GM13976 (cell line): ENCODE measurements around the gene SORBS2.

ENCODE experiments used
- DNase-seq: peaks from one replicate; pipeline ENCODE4 v3.0.0; 2012; ENCODE audit warnings: low spot score
- in situ Hi-C: fragments of 300-500 bp; cut with MboI; formaldehyde crosslinking; loops from one replicate; pipeline ENCODE4 v1.12.0; 2022; ENCODE audit warnings: low sequenced_read_pairs, mixed read lengths, inconsistent platforms; ENCODE audit not compliant: unreplicated experiment
- TF ChIP-seq, protein P1 (sequence below): IDR thresholded peaks from 2 replicates; pipeline ENCODE4 v1.5.1; 2012; ENCODE audit warnings: borderline replicate concordance, mild to moderate bottlenecking; ENCODE audit not compliant: insufficient read depth; ENCODE audit errors: extremely low read depth, missing control alignments, control extremely low read depth

Gene SORBS2

DNA sequence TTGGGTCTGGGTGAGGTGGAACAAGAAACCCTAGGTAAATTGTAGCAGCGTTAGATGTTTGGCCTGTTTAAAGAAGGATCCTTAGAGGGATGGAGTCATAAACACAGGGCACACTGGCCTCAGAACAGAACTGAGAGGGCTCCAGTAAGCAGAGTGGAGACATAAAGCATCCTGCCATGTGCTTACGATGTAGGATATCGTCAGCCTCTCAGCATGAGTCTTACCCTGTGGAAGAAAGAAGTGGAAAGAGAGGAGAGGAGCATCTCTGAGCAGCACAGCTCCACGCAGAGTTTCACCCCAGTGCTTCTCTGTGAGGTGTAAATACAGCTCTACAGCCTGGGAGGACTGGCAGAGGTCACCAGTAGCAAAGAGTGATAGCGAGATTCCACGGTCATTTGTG lies 27.8 kb upstream of the SORBS2 start:
- TF ChIP-seq, protein P1, sequence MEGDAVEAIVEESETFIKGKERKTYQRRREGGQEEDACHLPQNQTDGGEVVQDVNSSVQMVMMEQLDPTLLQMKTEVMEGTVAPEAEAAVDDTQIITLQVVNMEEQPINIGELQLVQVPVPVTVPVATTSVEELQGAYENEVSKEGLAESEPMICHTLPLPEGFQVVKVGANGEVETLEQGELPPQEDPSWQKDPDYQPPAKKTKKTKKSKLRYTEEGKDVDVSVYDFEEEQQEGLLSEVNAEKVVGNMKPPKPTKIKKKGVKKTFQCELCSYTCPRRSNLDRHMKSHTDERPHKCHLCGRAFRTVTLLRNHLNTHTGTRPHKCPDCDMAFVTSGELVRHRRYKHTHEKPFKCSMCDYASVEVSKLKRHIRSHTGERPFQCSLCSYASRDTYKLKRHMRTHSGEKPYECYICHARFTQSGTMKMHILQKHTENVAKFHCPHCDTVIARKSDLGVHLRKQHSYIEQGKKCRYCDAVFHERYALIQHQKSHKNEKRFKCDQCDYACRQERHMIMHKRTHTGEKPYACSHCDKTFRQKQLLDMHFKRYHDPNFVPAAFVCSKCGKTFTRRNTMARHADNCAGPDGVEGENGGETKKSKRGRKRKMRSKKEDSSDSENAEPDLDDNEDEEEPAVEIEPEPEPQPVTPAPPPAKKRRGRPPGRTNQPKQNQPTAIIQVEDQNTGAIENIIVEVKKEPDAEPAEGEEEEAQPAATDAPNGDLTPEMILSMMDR, result no peak
- no peak for DNase-seq
- in situ Hi-C loops, result no loop called here

DNA sequence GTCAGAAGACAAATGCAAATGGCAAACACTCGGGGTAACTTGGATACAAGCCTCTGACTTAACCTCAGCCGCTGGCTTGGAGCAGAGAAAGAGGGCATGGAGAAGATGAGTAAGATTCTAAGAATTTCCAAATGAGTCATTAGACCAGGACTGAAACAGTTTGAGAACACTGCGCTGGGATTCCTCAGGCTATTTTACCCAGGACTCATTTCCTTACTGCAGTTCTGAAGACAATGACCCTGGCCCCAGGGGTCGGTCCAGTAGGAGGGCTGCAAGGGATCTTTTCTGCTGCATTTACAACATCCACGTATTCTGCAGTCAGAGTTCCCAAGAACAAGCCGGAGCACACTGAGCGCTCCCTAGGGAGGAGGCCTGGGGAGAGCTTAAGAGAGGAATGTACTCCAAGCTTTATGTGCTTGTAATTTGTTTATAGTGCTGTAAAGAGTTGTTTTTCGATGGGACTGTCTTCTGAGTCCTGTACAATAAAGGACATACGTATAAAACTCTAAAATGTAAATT lies 27.3 kb upstream of the SORBS2 start:
- in situ Hi-C loops, result no loop called here
- no peak for DNase-seq
- TF ChIP-seq, protein P1, result no peak

DNA sequence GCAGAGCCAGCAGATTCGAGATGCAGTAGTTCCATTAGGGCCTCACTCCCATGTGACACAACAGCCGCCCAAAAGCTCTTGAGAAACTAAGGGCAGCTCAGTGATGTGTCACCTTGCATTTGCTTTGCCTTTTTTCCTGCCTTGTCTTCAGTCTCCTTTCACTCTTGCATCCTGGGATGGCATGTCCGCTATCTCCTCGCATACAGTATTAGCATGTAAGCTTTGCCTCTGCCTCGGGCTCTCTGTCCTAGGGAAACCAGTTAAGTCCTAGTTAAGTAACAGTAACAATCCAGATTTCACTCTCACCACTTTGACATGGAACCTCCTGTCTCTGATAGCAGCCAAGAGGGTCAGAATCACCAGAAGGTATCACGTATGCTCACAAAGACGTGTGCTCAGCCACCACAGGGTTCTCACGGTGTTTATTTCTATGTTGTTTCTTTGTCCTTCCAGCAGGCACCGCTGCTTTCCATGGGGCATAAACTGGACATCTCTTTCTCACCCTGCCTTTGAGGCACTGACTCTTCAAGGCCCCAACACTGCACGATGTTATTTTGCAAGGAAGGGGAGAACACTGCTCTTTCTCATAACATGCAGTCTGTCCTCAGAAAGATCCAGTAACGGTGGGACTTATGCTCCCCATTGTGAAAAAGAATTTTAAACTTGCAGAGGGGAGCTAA lies 26.7 kb upstream of the SORBS2 start:
- TF ChIP-seq, protein P1, result no peak
- no peak for DNase-seq
- in situ Hi-C loops, result no loop called here

DNA sequence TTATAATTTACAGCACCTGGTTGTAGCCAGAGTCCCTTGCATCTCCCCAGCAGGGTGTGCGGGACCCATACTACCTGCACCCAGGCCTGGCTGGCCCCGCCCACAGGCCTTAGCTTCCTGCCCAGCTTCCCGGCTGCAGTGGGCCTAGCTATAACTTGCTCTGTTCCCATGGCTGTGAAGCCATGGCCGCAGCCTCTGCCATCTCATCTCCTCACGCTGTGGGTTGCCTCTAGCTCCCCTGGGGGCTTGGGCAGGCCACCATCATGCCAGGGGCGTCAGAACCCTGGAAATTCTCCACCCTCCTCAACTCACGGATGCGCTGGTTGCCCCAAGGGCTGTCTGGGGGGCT lies 26.1 kb upstream of the SORBS2 start:
- TF ChIP-seq, protein P1, result no peak
- in situ Hi-C loops, result no loop called here
- no peak for DNase-seq

DNA sequence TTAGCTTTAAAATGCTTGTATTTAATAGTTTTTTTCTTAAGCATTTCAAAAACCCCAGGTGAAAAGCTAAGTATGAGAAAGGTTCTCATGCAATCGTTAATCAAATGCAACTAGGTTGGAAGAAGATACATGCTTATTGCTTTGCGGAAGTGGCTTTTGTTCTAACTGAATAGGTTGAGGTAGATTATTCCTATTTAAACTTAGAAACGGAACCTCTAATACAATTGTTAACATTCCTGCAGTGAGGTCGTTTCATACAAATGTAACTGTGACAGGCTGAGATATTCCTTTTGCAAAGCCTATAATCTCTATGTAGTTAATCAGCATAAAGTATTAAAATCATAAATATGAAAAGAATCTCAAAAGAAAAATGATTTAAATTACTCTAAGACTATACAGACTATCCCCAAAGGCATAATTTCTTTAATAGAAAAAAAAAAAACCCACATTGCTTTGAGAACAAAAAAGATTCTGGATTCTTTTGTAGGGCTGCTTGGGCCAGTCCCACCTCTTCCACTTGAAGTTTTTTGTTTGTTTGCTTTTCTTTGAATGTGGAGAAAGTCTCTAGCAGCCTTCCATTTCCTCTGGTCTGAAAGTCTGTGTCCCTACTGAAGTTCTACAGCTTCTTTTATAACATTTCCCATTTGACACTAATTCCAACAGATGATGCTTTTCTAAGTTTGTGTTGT lies 25.6 kb upstream of the SORBS2 start:
- in situ Hi-C loops, result no loop called here
- TF ChIP-seq, protein P1, result no peak
- DNase-seq, result no peak

DNA sequence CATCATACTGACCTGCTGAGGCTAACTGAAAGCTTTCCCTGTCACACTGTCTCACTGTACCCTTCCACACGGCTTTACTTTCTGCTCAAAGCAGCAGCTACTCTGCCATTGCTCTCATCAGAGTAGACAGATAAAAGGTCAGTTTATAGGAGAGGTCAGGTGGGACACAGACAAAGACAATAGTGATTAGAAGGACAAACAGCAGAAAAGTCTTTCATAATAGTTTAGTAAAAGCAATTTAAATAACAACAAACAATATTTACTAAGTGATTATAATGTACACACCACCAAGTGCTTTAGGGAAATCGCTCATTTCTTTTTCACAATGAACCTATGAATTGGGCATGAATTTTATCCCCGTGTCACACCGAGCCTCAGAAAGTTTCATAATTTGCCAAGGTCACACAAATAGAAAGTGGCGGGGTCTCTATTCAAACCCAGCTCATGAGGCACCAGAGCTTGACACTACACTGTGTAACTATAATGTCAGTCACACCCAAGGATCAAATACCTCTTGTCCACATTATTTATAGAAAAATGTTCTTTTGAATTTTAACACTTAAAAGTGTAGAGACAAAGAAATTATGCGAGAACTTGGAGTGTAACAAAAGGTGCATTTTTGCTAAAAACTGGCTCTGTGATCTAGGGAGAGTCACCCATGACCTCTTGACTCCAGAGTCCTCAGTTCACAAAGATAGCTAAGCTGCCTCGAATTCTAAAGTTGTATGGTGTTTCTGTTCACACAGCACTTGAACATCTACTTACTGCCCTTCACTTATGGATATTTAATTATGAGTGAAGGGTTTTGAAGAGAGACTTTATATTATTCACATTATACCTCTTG lies 24.5 kb upstream of the SORBS2 start:
- TF ChIP-seq, protein P1, result no peak
- in situ Hi-C loops, result no loop called here
- DNase-seq, result no peak
